Gastrocnemius medialis (tissue), 4 donors: Measurements from ENCODE around the gene LTO1. TPM values are rescaled to one million over a fixed set of nuclear protein-coding genes. Genes with fewer than 3 reads are reported as not detected.

Source experiments
- ATAC-seq, 2 donors: fragments of 150-250 bp; one replicate each; pipeline ENCODE4 v1.9.1; 2016
- DNase-seq, 2 donors: peaks; one replicate each; pipeline ENCODE4 v3.0.0-alpha.2; 2019
- H3K27ac ChIP-seq, 4 donors: fragments of 200-600 bp; sonication (generic); 1 replicate in 1 of 4; 2 replicates in 3 of 4; pipeline ENCODE4 v1.5.1; 2016 to 2018; ENCODE audit warnings: mild to moderate bottlenecking in 2 of 4, moderate library complexity in 1 of 4
- H3K27me3 ChIP-seq, 3 donors: fragments of 200-600 bp; sonication (generic) in 2 of 3; 1 replicate in 1 of 3; 2 replicates in 2 of 3; pipeline versions ENCODE4 v1.5.1 to v1.6.0; 2016 to 2019; ENCODE audit warnings: mild to moderate bottlenecking in 1 of 3, moderate library complexity in 1 of 3
- H3K36me3 ChIP-seq, 2 donors: fragments of 200-600 bp; sonication (generic) in 1 of 2; one replicate each; pipeline ENCODE4 v1.5.1; 2017 to 2018
- H3K4me1 ChIP-seq, 2 donors: fragments of 200-600 bp; sonication (generic) in 1 of 2; one replicate each; pipeline ENCODE4 v1.5.1; 2016 to 2017; ENCODE audit warnings: mild to moderate bottlenecking in 2 of 2
- H3K4me3 ChIP-seq, 4 donors: fragments of 200-600 bp; sonication (generic) in 3 of 4; 1 replicate in 1 of 4; 2 replicates in 3 of 4; pipeline ENCODE4 v1.5.1; 2016 to 2019; ENCODE audit warnings: mild to moderate bottlenecking in 2 of 4
- H3K9me3 ChIP-seq, 3 donors: fragments of 200-600 bp; sonication (generic) in 2 of 3; 1 replicate in 1 of 3; 2 replicates in 2 of 3; pipeline ENCODE4 v1.5.1; 2016 to 2019
- CTCF ChIP-seq, 5 experiments: fragments of 450-650 bp in 3 of 5; fragments of 200-600 bp in 2 of 5; sonication (generic) in 2 of 5; IDR thresholded peaks in 4 of 5; conservative IDR thresholded peaks in 1 of 5; 1 replicate in 4 of 5; 2 replicates in 1 of 5; pipeline ENCODE4 v1.5.1; 2016 to 2019; ENCODE audit warnings: antibody characterized with exemption in 5 of 5, mild to moderate bottlenecking in 3 of 5, moderate library complexity in 3 of 5
- POLR2A ChIP-seq, 2 donors: fragments of 450-650 bp; IDR thresholded peaks; one replicate each; pipeline ENCODE4 v1.6.1; 2017; ENCODE audit warnings: antibody characterized with exemption in 2 of 2, mild to moderate bottlenecking in 2 of 2, moderate library complexity in 2 of 2
- in situ Hi-C, 4 donors: fragments of 200-750 bp; cut with MboI; loops; one replicate each; pipeline versions ENCODE4 v1.15.0 to v1.8.0; 2017; ENCODE audit warnings: low sequenced_read_pairs in 4 of 4
- intact Hi-C: fragments of 100-400 bp; cut with DNase I; formaldehyde crosslinking; loops from one replicate; pipeline ENCODE4 v1.15.1; 2023; ENCODE audit warnings: low total_unique reads
- total RNA-seq, 4 donors: library from RNA; depleted of rRNA; stranded (reverse); fragments of >200 nt; gene quantifications; one replicate each; pipeline versions ENCODE4 v1.1.0 to v1.2.3, GENCODE V29; 2016

LTO1 gene
- total RNA-seq, 4 donors from 2014 or later, result 9.5 to 18.2 (median 13.3) TPM

DNA sequence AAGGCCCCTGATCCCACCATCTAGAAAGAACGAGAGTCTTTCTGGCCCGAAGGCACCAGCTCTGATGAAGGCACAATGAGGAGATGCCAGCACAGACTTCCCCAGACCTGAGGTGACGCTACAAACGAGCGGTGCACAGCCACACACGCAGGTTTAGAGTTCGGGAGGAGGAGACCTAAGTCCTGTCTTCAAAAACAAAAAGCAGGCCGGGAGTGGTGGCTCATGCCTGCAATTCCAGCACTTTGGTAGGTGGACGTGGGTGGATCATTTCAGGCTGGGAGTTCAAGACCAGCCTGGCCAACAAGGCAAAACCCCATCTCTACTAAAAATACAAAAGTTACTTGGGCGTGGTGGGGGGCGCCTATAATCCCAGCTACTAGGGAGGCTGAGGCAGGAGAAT, 9.5 kb downstream of the LTO1 start:
- no peak overlapping the region for H3K4me3 ChIP-seq
- in situ Hi-C loops, result loop anchor here in 1 of 4 donors (25.0 kb wide), 1 partner anchor 553 kb away; no protein-coding TSS in a partner anchor
- H3K36me3 ChIP-seq, result peaks cover 0 to 31% of the 10 kb centered on the region in 2 donors
- DNase-seq (no peak), ATAC-seq (no peak)
- H3K27ac ChIP-seq, result no peak overlapping the region
- TF ChIP-seq CTCF (IDR thresholded peaks at IDR 0.05 in 4 of 5, conservative IDR thresholded peaks at IDR 0.05 in 1 of 5), result no peak
- no peak for TF ChIP-seq POLR2A (IDR thresholded peaks at IDR 0.05)
- no peaks in the 10 kb centered on the region for H3K27me3 ChIP-seq
- H3K9me3 ChIP-seq, result no peaks in the 10 kb centered on the region
- intact Hi-C loops, result no loop called here
- peaks cover 4 to 7% of the 10 kb centered on the region in 2 donors for H3K4me1 ChIP-seq

DNA sequence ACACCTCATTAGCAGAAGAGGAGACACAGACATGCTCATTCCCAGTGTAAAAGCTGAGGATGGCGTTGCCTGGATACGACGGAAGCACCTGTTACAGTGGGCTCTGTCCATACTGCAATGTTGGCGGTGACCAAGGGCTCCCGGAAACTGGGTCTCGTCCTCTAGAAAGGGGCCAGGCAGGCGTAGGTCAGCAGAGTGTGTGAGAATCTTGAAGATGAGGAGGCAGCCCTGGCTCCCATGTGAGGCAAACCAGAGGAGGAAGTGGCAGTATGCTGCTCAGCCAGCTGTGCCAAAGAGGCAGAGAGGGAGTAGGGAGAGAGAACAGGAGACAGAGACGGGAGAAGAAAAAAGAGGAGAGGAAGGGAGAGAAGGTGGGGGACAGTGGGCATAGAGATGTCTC, 10.3 kb downstream of the LTO1 start:
- Histone ChIP-seq H3K36me3 (peaks cover 0 to 31% of the 10 kb centered on the region in 2 donors), H3K4me1 (no peaks in the 10 kb centered on the region), H3K4me3 (no peak overlapping the region), H3K9me3 (no peaks in the 10 kb centered on the region), H3K27me3 (no peaks in the 10 kb centered on the region), H3K27ac (no peak overlapping the region)
- in situ Hi-C loops (loop anchor here in 1 of 4 donors (25.0 kb wide), 1 partner anchor 553 kb away; no protein-coding TSS in a partner anchor), intact Hi-C loops (no loop called here)
- TF ChIP-seq POLR2A (IDR thresholded peaks at IDR 0.05), result no peak
- no peak for TF ChIP-seq CTCF (IDR thresholded peaks at IDR 0.05 in 4 of 5, conservative IDR thresholded peaks at IDR 0.05 in 1 of 5)
- no peak for DNase-seq
- no peak for ATAC-seq

DNA sequence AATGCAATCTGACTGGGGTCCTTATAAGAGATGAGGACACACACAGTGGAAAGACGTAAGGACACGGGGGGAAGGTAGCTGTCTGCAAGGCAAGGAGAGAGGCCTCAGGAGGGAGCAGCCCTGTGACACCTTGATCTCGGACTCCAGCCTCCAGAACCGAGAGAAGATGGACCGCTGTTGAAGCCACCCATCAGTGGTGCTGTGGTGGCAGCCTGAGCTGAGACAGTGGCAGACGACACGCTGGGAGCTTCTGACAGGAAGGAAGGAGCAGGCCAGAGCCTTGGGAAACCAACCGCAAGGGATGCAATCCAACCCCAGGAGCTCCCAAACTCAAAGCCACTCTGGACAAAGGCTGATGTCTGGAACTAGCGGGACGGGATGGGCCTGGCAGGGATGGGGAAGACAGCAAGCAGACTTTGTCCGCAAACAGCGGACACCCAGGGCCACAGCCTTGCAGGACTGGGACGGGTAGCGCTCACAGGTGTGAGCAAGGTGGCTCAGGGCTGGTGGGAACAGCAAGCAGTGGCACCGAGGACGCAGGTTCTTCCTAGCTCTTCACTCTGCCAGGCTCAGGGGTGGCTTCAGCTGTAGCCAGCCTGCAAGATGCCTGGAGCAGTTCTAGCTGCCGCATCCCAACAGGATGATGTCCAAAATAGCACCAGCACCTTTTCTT, 10.9 kb downstream of the LTO1 start:
- H3K27ac ChIP-seq, result no peak overlapping the region
- ATAC-seq, result no peak
- TF ChIP-seq POLR2A (IDR thresholded peaks at IDR 0.05), result no peak
- no peak for TF ChIP-seq CTCF (IDR thresholded peaks at IDR 0.05 in 4 of 5, conservative IDR thresholded peaks at IDR 0.05 in 1 of 5)
- intact Hi-C loops (no loop called here), in situ Hi-C loops (loop anchor here in 1 of 4 donors (25.0 kb wide), 1 partner anchor 552 kb away; no protein-coding TSS in a partner anchor)
- H3K4me3 ChIP-seq, result no peak overlapping the region
- DNase-seq, result peak in 1 of 2 donors; percentile 6
- no peaks in the 10 kb centered on the region for H3K4me1 ChIP-seq
- H3K36me3 ChIP-seq, result peaks cover 0 to 31% of the 10 kb centered on the region in 2 donors
- no peaks in the 10 kb centered on the region for H3K9me3 ChIP-seq
- no peaks in the 10 kb centered on the region for H3K27me3 ChIP-seq

DNA sequence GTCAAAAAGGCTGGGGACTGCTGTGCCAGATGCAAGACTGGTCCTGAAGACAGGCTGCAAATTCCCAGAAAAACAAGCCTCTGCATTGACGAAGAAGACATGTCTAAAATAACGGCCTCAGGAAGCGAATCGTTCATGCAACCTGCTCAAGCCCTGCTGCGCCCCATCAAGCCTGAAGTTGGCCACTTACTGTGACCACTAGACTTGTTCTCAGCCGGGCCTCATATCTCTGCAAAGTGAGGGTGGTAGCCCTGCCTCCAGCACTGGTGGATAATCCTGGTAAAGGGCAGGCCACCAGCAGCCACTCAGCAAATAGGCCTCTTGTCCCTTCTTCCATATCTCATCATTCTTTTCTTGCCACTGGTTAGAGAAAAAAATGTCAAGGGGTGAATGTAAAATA, 11.8 kb downstream of the LTO1 start:
- TF ChIP-seq CTCF (IDR thresholded peaks at IDR 0.05 in 4 of 5, conservative IDR thresholded peaks at IDR 0.05 in 1 of 5) (no peak), POLR2A (IDR thresholded peaks at IDR 0.05) (no peak)
- Histone ChIP-seq H3K27ac (no peak overlapping the region), H3K36me3 (peaks cover 0 to 31% of the 10 kb centered on the region in 2 donors), H3K27me3 (no peaks in the 10 kb centered on the region), H3K4me1 (no peaks in the 10 kb centered on the region), H3K4me3 (no peak overlapping the region), H3K9me3 (no peaks in the 10 kb centered on the region)
- intact Hi-C loops (no loop called here), in situ Hi-C loops (loop anchor here in 1 of 4 donors (25.0 kb wide), 1 partner anchor 551 kb away; no protein-coding TSS in a partner anchor)
- ATAC-seq (no peak), DNase-seq (no peak)
